Cardiac fibroblast (primary cell): ENCODE data around the gene GPA33.

Experiments
- DNase-seq, 2 donors: peaks; one replicate each; pipeline versions ENCODE4 v3.0.0 to v3.0.0-alpha.2; 2010; ENCODE audit warnings: low read depth in 2 of 2
- H3K4me3 ChIP-seq, 2 donors: replicated peaks in 1 of 2; 1 replicate in 1 of 2; 2 replicates in 1 of 2; pipeline ENCODE4 v1.5.1; 2011; ENCODE audit warnings: low read depth in 2 of 2, low read length in 2 of 2, mild to moderate bottlenecking in 2 of 2, moderate library complexity in 1 of 2
- CTCF ChIP-seq: IDR thresholded peaks from one replicate; pipeline ENCODE4 v1.5.1; 2011; ENCODE audit warnings: low read depth, mild to moderate bottlenecking, low read length, inconsistent platforms

Gene GPA33

GRCh38 chr1:167089939-167090313 is 251 bp downstream of the GPA33 start:
- no peak for TF ChIP-seq CTCF
- no peak overlapping the region for H3K4me3 ChIP-seq
- no peak for DNase-seq

GRCh38 chr1:167088746-167089417 is 1.3 kb downstream of the GPA33 start:
- no peak for DNase-seq
- H3K4me3 ChIP-seq, result no peak overlapping the region
- no peak for TF ChIP-seq CTCF

GRCh38 chr1:167086768-167087167 is 3.4 kb downstream of the GPA33 start:
- TF ChIP-seq CTCF, result no peak
- DNase-seq, result no peak
- no peak overlapping the region for H3K4me3 ChIP-seq

GRCh38 chr1:167086033-167086432 is 4.1 kb downstream of the GPA33 start:
- DNase-seq, result no peak
- no peak overlapping the region for H3K4me3 ChIP-seq
- no peak for TF ChIP-seq CTCF

GRCh38 chr1:167084757-167085156 is 5.4 kb downstream of the GPA33 start:
- H3K4me3 ChIP-seq, result no peak overlapping the region
- TF ChIP-seq CTCF, result no peak
- DNase-seq, result no peak

GRCh38 chr1:167083871-167084270 is 6.3 kb downstream of the GPA33 start:
- DNase-seq, result no peak
- TF ChIP-seq CTCF, result no peak
- no peak overlapping the region for H3K4me3 ChIP-seq
